Panc1 (cell line): Measurements from ENCODE around the gene HYLS1.

Source experiments
- POLR2AphosphoS5 ChIP-seq: IDR thresholded peaks from 2 replicates; pipeline ENCODE4 v1.6.1; 2012; ENCODE audit warnings: mild to moderate bottlenecking, low read depth, low read length, moderate library complexity
- SIN3A ChIP-seq: IDR thresholded peaks from 2 replicates; pipeline ENCODE4 v1.6.1; 2012; ENCODE audit warnings: low read depth, mild to moderate bottlenecking, low read length, moderate library complexity, borderline replicate concordance; ENCODE audit not compliant: insufficient read depth
- TCF7L2 ChIP-seq: IDR thresholded peaks from 2 replicates; pipeline ENCODE4 v1.6.1; 2011; ENCODE audit warnings: mild to moderate bottlenecking, low read depth, low read length, inconsistent platforms
- TF ChIP-seq, protein P1 (sequence below), 2 experiments: IDR thresholded peaks; 2 replicates each; pipeline ENCODE4 v1.6.1; 2011 to 2012; ENCODE audit warnings: low read depth in 2 of 2, control low read depth in 1 of 2, low read length in 1 of 2, mild to moderate bottlenecking in 1 of 2, moderate library complexity in 1 of 2; ENCODE audit not compliant: insufficient read depth in 1 of 2
- TF ChIP-seq, protein P2 (sequence below): fragments of 450-650 bp; IDR thresholded peaks from 2 replicates; pipeline ENCODE4 v1.5.1; 2017; ENCODE audit warnings: mild to moderate bottlenecking

DNA sequence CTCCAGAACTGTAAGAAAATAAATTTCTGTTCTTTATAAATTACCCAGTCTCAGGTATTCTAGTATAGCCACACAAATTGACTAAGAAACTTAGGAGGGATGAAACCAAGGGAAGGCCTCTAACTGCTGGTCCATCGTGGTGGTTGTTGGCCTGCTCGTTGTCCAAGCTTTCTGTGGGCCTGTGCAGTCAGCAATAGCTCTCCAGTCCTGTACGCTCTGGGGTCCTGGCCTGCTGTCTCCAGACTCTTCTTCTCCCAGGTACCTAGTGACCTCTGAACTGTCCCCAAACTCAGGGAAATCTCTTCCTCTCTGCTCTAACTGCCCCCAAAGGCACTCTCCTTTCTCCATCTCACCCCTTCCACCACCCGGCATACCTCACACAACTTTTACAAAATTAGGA is 52.7 kb downstream of the HYLS1 start:
- TF ChIP-seq, protein P1, sequence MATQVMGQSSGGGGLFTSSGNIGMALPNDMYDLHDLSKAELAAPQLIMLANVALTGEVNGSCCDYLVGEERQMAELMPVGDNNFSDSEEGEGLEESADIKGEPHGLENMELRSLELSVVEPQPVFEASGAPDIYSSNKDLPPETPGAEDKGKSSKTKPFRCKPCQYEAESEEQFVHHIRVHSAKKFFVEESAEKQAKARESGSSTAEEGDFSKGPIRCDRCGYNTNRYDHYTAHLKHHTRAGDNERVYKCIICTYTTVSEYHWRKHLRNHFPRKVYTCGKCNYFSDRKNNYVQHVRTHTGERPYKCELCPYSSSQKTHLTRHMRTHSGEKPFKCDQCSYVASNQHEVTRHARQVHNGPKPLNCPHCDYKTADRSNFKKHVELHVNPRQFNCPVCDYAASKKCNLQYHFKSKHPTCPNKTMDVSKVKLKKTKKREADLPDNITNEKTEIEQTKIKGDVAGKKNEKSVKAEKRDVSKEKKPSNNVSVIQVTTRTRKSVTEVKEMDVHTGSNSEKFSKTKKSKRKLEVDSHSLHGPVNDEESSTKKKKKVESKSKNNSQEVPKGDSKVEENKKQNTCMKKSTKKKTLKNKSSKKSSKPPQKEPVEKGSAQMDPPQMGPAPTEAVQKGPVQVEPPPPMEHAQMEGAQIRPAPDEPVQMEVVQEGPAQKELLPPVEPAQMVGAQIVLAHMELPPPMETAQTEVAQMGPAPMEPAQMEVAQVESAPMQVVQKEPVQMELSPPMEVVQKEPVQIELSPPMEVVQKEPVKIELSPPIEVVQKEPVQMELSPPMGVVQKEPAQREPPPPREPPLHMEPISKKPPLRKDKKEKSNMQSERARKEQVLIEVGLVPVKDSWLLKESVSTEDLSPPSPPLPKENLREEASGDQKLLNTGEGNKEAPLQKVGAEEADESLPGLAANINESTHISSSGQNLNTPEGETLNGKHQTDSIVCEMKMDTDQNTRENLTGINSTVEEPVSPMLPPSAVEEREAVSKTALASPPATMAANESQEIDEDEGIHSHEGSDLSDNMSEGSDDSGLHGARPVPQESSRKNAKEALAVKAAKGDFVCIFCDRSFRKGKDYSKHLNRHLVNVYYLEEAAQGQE (IDR thresholded peaks at IDR 0.05; ENCODE audit: insufficient read depth in 1 of 2, low read depth in 2 of 2, low read length in 1 of 2) = no peak
- TF ChIP-seq, protein P2, sequence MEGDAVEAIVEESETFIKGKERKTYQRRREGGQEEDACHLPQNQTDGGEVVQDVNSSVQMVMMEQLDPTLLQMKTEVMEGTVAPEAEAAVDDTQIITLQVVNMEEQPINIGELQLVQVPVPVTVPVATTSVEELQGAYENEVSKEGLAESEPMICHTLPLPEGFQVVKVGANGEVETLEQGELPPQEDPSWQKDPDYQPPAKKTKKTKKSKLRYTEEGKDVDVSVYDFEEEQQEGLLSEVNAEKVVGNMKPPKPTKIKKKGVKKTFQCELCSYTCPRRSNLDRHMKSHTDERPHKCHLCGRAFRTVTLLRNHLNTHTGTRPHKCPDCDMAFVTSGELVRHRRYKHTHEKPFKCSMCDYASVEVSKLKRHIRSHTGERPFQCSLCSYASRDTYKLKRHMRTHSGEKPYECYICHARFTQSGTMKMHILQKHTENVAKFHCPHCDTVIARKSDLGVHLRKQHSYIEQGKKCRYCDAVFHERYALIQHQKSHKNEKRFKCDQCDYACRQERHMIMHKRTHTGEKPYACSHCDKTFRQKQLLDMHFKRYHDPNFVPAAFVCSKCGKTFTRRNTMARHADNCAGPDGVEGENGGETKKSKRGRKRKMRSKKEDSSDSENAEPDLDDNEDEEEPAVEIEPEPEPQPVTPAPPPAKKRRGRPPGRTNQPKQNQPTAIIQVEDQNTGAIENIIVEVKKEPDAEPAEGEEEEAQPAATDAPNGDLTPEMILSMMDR = no peak
- TF ChIP-seq POLR2AphosphoS5 = no peak
- no peak for TF ChIP-seq SIN3A
- no peak for TF ChIP-seq TCF7L2
